ENCODE data around the gene PIGQ.

Gene PIGQ

DNA sequence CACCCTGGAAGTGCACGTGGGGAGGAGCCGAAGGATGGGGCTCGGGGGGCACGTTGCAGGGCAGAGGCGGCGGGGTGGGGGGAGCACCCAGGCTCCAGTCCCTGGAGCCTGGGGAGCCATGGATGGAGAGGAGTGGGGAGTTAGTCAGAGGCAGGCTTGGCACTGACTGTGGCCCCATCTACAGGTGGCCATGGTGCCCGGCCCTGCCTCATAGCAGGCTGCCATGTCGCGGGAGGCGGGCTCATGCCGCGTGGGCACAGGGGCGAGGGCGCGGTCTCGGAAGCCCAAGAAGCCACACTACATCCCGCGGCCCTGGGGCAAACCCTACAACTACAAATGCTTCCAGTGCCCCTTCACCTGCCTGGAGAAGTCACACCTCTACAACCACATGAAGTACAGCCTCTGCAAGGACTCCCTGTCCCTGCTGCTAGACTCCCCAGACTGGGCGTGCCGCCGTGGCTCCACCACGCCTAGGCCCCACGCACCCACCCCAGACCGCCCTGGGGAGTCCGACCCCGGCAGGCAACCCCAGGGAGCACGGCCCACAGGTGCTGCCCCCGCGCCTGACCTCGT is 6.6 kb upstream of the PIGQ start:
- peaks cover 0 to 38% (median 23%) of the 10 kb centered on the region in 4 donors for H3K4me1 ChIP-seq
- H3K36me3 ChIP-seq = no peaks in the 10 kb centered on the region
- intact Hi-C loops (cut with DNase I; ENCODE audit: low total_unique reads) = no loop called here
- no peaks in the 10 kb centered on the region for H3K9me3 ChIP-seq
- DNase-seq = no peak
- H3K27ac ChIP-seq = no peak overlapping the region
- TF ChIP-seq, protein P1, sequence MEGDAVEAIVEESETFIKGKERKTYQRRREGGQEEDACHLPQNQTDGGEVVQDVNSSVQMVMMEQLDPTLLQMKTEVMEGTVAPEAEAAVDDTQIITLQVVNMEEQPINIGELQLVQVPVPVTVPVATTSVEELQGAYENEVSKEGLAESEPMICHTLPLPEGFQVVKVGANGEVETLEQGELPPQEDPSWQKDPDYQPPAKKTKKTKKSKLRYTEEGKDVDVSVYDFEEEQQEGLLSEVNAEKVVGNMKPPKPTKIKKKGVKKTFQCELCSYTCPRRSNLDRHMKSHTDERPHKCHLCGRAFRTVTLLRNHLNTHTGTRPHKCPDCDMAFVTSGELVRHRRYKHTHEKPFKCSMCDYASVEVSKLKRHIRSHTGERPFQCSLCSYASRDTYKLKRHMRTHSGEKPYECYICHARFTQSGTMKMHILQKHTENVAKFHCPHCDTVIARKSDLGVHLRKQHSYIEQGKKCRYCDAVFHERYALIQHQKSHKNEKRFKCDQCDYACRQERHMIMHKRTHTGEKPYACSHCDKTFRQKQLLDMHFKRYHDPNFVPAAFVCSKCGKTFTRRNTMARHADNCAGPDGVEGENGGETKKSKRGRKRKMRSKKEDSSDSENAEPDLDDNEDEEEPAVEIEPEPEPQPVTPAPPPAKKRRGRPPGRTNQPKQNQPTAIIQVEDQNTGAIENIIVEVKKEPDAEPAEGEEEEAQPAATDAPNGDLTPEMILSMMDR (IDR thresholded peaks at IDR 0.05) = no peak
- peaks cover 0 to 73% of the 10 kb centered on the region in 2 donors for H3K27me3 ChIP-seq
- no peak overlapping the region for H3K4me3 ChIP-seq

DNA sequence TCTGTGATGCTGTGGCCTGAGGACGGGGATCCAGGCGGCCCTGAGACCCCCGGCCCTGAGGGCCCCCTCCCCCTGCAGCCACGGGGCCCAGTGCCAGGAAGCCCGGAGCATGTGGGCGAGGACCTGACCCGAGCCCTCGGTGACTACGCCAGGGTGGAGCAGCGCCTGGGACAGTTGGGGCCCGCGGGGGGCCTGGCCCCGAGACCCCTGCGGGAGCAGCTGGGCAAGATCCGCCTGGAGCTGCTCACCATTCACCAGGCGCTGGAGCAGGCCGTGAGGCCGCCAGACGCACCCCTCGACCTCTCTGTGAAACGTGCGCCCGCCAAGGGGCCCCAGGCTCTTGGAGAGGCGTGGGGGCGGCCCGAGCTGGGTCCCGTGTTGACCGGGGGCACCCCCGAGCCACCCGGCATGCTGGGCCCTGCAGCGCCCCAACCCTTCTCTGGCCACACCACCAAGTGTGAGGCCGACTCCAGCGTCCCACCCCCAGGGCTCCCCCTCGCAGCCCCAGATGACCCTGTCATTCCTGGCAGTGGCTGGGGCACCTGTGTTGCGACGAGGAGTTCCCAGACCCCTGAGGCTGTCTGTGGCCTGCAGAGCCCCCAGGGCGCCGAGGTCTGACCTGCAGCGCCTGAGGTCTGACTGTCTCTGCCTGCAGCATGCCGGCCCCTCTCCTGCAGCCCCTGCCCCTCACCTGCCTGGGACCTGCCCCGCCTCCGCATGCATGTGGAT is 4.9 kb upstream of the PIGQ start:
- H3K27me3 ChIP-seq = peaks cover 0 to 56% of the 10 kb centered on the region in 2 donors
- peaks cover 0 to 44% (median 27%) of the 10 kb centered on the region in 4 donors for H3K4me1 ChIP-seq

DNA sequence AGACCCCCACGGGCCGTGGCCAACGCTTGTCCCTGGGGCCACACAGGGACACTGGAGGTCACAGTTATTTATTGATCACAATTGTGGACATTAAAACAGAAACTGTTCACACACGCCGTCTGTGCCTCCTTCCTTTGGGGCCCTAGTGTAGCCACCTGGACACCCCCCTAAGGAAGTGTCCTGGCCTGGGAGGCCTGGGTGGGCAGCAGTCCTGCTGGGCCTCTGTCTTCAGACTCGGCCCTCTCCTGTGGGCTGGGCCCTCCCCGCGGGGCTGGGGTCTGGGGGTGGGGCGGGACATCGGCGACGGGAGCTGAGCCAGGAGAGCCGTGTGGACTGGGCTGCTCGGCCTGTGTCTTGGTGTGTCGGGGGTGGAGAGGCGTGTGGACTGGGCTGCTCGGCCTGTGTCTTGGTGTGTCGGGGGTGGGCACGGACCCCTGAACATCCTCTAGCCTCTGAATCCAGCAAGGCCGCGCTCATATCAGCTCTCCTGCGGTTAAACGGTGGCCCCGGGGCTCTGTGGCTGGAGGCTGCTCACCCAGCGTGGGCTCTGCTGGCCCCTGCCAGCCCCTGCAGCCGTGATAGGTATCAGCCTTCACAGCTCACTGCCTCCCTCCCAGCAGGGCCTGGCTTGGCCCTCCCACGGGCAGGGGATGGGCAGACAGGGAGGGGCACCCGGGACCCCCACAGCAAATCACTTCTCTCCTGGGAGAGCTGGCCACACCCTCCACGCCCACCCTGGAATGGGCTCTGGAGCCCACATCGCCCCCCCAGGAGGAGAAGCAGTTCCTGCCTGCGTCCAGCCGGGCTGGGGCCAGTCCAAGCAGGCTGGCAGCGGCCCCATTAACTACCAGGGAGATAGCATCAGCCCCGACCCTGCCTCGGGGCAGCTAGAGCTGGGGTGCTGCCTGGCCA is 4.1 kb upstream of the PIGQ start:
- DNase-seq = no peak
- intact Hi-C loops (cut with DNase I; ENCODE audit: low total_unique reads) = no loop called here
- H3K9me3 ChIP-seq = no peaks in the 10 kb centered on the region
- H3K27me3 ChIP-seq = peaks cover 0 to 49% of the 10 kb centered on the region in 2 donors
- H3K36me3 ChIP-seq = no peaks in the 10 kb centered on the region
- H3K27ac ChIP-seq = no peak overlapping the region
- no peak overlapping the region for H3K4me3 ChIP-seq
- H3K4me1 ChIP-seq = peaks cover 0 to 42% (median 27%) of the 10 kb centered on the region in 4 donors
- TF ChIP-seq, protein P1 (IDR thresholded peaks at IDR 0.05) = no peak

More for the DNA sequence above, 4.9 kb upstream of the PIGQ start:
- Histone ChIP-seq H3K27ac (no peak overlapping the region), H3K9me3 (no peaks in the 10 kb centered on the region), H3K4me3 (no peak overlapping the region), H3K36me3 (no peaks in the 10 kb centered on the region)
- intact Hi-C loops (cut with DNase I; ENCODE audit: low total_unique reads) = no loop called here
- TF ChIP-seq, protein P1 (IDR thresholded peaks at IDR 0.05) = no peak
- no peak for DNase-seq

DNA sequence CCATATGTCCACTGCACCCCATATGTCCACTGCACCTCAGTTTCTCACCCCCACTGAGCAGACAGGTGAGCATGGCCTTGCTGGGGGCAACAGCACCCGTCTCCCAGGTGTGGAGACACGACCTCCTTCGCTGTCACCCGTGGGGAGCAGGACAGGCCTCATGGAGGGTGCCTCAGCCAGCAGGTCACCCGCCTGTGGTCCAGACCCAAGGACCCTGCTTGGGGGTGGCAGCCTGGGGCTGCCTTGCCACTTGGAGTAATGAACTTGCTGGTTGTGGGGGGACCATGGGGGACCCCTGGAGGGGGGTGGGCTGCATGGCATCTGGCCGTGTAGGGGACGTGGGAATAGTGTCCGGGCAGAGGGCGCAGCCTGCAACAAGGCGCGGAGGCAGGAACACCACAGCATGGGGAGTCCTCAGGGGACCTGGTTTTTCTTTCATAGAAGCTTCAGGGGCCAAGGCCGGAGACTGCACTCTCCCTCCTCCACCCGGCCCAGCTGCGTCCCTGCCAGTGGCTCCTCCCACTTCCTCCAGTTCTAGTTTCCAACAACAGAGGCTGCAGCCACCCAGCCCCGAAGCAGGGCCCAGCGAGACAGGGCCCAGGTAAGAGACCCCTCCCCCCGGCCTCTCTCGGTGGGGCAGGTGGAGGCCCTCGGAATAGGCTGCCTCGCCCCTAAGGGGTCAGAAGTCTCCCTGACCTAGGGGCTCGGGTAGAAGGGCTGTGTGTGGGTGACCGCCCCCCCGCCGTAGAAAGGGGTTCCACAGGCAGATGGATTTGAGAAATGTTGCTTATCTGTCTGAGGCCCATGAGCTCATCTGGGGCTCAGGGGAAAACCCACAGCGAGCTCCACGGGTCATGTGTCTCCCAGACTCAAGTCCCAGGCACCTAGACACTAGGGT is 3.0 kb upstream of the PIGQ start, which contains the start of gene NHLRC4:
Gene NHLRC4 (plus strand): TSS at position 531 of the 898 bp plus-strand sequence. CDS start 1,043 bp downstream, outside the sequence.
- Histone ChIP-seq H3K4me3 (peak within 1 kb of the TSS; percentile 10 to 22), H3K4me1 (peaks cover 0 to 44% (median 30%) of the 10 kb centered on the region in 4 donors), H3K27ac (no peak within 1 kb of the TSS), H3K36me3 (no peaks in the 10 kb centered on the region), H3K27me3 (peaks cover 0 to 39% of the 10 kb centered on the region in 2 donors), H3K9me3 (no peaks in the 10 kb centered on the region)
- DNase-seq = peak; percentile 61 to 79
- TF ChIP-seq, protein P1 (IDR thresholded peaks at IDR 0.05) = no peak
- intact Hi-C loops (cut with DNase I; ENCODE audit: low total_unique reads) = no loop called here
